HG03460 (cell line): ENCODE measurements around the gene CD200R1.
"Not testable (repeated sequence)": the region's sequence is repeated elsewhere in the genome, so short reads cannot be mapped to it uniquely, and the experiment has no call there.

ENCODE experiments used
- ATAC-seq: cut with Tn5 transposase; IDR thresholded peaks from one replicate; pipeline ENCODE4 v1.9.1; 2021; ENCODE audit not compliant: unreplicated experiment

The CD200R1 gene

DNA sequence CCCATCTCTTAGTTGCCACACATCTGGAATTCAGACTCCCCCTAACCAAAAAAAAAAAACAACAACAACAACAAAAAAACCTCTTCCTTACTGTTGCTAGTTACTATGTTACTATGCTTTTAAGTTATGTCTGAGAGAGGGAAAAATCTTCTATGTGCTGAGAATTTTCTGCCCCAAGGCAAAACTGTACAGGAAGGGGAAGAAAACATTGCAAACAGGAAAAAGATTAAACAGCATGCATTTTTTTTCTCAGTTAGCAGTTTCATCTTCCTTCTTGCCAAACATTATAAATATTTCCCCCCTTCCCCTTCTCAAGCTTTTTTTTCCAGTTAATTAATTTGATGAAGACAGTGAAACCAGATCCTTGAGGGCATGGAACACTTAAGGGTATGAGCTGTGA is 1.1 kb upstream of the CD200R1 start:
- ATAC-seq = no peak

- ATAC-seq = peak; percentile 27
Measured at GRCh38 chr3:112974178-112974517, 755 bp downstream of the CD200R1 start.

DNA sequence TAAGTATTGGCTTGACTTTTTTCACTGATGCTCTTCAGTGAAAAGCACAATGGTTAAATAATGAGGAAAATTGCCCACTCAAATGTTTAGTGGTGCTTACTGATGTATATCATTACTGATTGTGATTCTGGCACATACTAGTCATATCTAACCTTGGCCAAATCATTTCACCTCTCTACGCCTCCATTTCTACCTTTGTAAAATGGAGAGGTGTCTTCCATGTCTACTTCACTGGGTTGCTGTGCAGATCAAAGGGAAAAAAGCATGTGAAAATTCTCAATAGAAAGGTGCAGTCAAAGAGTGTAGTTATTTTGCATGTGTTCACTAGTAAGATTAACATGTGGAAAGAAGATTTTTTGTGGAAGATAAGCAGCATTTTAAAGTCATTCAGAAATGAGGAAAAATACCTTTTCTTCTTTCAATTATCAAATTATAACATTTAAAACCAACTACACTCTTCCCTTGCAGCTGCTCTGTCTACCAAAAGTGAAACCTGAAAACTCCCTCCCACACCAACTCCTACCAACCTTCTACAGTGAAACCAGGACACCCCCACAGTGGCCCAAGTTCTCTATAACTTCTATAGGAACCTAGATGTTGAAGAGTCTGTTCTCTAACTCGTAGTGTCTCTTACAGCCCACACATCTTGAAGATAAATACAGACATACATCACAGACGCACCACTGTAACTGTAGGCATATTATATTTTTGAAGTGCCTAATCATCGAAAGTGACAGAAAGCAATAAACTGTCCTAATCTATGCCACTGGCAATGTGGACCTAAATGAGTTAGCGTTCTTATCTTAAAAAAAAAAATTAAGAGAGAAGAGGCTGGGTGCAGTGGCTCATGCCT is 1.4 kb downstream of the CD200R1 start:
- peak; percentile 87 for ATAC-seq

DNA sequence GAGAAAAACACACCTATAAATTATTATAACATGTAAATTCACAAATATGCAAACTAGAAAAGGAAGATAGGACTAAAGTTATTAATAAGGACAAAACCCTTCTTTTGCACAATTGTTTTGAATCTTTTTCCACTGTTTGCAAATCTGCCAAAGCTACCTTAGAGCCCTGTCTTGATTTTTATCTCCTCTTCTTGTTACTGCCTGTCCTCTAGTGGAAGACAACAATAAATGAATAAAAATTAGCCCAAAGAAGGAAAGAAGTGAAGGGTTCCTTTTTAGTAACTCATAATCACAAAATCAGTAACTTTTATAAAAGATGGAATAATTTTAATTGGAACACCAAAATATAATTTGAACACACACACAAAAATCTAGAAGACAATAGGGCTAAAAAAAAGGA is 2.7 kb downstream of the CD200R1 start:
- ATAC-seq = no peak

GRCh38 chr3:112967828-112968227 is 7.1 kb downstream of the CD200R1 start:
- ATAC-seq = no peak

- ATAC-seq = no peak
Measured at GRCh38 chr3:112967425-112967824, 7.5 kb downstream of the CD200R1 start.

GRCh38 chr3:112966633-112967032 is 8.3 kb downstream of the CD200R1 start:
- no peak for ATAC-seq

- ATAC-seq = no peak
Measured at GRCh38 chr3:112965656-112966055, 9.2 kb downstream of the CD200R1 start.

DNA sequence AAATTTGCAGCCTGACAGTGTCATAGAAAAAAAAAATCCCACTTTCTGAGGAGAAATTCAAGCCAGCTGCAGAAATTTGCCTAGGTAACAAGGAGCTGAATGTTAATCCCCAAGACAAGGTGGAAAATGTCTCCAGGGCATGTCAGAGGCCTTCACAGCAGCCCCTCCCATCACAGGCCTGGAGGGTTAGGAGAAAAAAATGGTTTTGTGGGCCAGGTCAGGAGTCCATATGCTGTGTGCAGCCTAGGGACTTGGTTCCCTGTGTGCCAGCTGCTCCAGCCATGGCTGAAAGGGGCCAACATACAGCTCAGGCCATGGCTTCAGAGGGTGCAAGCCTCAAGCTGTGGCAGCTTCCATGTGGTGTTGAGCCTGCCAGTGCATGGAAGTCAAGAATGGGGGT is 11.2 kb downstream of the CD200R1 start:
- ATAC-seq = no peak

DNA sequence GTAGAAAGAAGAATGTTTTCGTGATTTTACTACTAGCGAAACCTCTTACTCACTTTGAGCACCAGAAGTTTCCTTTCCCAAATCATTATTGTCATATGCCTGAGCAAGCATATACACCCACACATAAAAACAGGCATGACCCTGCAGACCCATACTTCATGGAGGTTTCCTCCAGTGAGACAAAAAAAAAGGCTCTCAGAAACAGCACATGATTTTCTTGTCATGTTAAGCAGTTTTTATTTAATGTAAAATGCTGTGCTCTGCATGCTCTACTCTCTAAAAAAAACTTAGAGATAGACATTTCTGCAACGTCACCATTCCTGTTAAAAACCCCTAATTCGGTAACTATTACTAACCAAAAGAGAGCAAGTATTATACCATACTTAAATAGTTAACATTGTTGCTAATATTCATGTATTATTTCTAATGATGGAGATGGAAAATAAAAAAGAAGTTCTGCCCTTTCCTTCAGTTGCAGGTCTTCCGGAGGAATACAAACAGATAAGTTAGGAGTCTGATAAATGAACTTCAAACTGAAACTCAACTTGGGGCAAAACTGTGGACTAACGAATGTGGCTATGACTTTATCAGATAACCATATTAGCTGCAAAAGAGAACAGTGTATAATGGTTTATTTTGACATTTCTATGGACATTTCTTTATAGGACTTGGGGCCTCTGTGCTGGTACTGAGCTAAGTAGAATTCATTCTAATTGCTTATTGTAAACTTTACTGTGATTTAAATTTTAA is 15.9 kb downstream of the CD200R1 start:
- ATAC-seq = no peak

GRCh38 chr3:112956351-112956750 is 18.6 kb downstream of the CD200R1 start:
- no peak for ATAC-seq

- ATAC-seq = no peak
Measured at GRCh38 chr3:112948346-112948838, 26.5 kb downstream of the CD200R1 start.

- ATAC-seq = no peak
Measured at GRCh38 chr3:112931736-112932521, 43.0 kb downstream of the CD200R1 start.

DNA sequence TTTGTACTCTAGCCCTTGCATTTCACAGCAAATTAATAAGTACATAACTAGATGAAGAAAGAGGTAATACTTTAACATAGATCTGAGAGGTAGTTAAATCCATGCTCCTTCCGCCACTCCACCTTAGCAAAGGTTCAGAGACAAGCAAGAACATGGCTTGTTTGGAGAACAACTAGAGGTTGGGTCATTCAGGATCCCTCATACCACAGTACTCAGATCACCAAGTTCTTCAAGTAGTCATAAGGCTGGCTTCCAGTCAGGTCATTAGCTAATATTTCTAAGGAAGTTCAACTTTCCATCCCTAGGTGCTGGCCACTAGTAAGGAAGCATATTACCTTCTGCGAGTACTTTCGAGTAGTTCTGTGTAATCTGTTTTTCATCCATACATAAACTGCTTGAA is 44.1 kb downstream of the CD200R1 start:
- no peak for ATAC-seq

DNA sequence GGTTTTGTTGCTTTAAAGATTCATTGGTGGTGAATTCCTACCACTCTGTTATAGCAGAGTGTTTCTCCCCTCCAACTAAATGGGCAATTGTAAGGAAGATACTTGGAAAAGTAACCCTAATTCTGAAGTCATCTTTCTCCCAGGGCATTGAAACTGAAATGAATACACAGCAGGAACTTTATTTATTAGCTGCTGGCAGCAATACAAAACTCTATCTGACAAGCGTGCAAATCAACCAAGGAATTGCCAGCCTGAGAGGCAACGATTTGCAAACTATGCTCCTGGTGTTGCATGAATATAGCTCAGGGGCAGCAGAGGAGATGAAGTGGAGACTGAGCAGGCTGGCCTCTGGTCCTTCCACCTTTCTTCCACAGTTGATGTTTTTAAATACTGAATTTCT is 48.9 kb downstream of the CD200R1 start:
- no peak for ATAC-seq

DNA sequence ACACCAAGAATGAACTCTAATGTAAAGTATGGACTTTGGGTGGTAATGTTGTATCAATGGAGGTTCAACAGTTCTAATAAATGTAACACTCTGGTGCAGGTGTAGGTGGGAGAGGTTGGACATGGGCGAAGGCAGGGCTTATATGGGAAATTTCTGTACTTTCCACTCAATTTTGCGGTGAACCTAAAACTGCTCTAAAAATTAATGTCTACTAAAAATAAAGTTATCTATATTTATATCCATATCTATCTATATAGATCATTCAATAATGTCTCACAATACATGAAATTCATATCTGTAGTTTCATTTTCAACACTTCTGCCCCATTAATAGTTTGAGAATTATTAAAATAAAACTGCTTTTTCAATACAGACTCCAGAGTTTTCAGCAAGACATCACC is 49.3 kb downstream of the CD200R1 start:
- ATAC-seq = no peak

- ATAC-seq = not testable (repeated sequence)
Measured at GRCh38 chr3:112919541-112919940, 55.4 kb downstream of the CD200R1 start.

- peak; percentile 98 for ATAC-seq
Measured at GRCh38 chr3:112908252-112908651, 66.7 kb downstream of the CD200R1 start.

- no peak for ATAC-seq
Measured at GRCh38 chr3:112904786-112905185, 70.1 kb downstream of the CD200R1 start.

DNA sequence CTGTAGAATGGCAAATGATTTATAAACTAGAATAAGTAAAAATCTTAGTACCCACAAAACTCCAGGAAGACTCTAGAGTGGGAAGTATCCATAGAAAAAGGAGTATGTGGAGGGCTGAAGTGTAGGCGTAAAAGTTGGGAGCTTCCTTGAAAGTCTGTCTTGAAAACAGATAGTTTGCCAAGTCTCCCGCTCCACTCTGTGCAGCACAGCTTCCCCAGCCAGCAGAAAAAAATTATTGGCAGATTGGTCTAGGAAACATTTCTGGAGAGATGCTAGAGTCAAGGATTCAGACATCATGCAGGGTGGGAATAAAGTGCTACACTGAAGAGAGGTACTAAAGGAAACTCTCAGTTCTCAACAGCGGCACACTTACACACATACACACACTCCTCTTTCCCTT is 74.8 kb downstream of the CD200R1 start:
- ATAC-seq = no peak

DNA sequence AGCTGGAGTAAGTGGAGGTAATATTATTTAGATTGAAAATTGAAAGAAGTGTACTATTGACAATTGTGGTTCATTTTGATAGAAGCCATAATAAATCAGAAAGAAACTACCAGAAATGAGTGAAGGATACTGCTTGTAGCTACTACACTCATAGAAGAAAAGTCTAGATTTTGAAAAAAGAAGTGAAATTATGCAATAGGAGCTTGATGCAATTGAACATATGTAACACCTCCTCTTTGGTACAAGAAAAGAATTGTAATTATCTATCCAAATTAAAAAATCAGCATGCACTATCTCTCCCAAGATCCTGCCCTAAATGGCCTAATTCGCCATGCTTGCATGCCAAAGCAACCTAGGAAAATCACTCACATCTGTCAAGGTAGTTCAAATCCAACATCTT is 77.1 kb downstream of the CD200R1 start:
- no peak for ATAC-seq
